HL-60/S4 treated with phorbol 12-myristate 13-acetate at 8.2 ng/mL for 4 days and 3 days (cell line): Measurements from ENCODE around the gene INPP1.

ENCODE experiments used
- in situ Hi-C: fragments of 300-500 bp; cut with MboI; formaldehyde crosslinking; loops from 2 replicates; pipeline ENCODE4 v1.15.0; 2022; ENCODE audit warnings: low sequenced_read_pairs

The INPP1 gene

GRCh38 chr2:190407662-190408537 lies 64.5 kb downstream of the INPP1 start, which contains the start of gene MFSD6:
TSS of gene MFSD6 (plus strand) at chr2:190408355. CDS start at chr2:190436030, 27,675 bp downstream.
- in situ Hi-C loops, result no loop called here

GRCh38 chr2:190408538-190409271 lies 65.3 kb downstream of the INPP1 start:
- in situ Hi-C loops, result no loop called here

- in situ Hi-C loops, result no loop called here
Measured at GRCh38 chr2:190409616-190410015, 66.2 kb downstream of the INPP1 start.

GRCh38 chr2:190410166-190410565 lies 66.8 kb downstream of the INPP1 start:
- in situ Hi-C loops, result no loop called here

GRCh38 chr2:190412966-190413365 lies 69.6 kb downstream of the INPP1 start:
- in situ Hi-C loops, result no loop called here

- in situ Hi-C loops, result no loop called here
Measured at GRCh38 chr2:190413421-190413820, 70.0 kb downstream of the INPP1 start.

GRCh38 chr2:190415251-190415650 lies 71.9 kb downstream of the INPP1 start:
- in situ Hi-C loops, result no loop called here

GRCh38 chr2:190415794-190416775 lies 72.7 kb downstream of the INPP1 start:
- in situ Hi-C loops, result no loop called here

- in situ Hi-C loops, result no loop called here
Measured at GRCh38 chr2:190417045-190417842, 73.9 kb downstream of the INPP1 start.

- in situ Hi-C loops, result no loop called here
Measured at GRCh38 chr2:190418727-190419126, 75.3 kb downstream of the INPP1 start.

GRCh38 chr2:190420801-190421200 lies 77.4 kb downstream of the INPP1 start:
- in situ Hi-C loops, result no loop called here
